Hematopoietic multipotent progenitor cell (in vitro differentiated cells): ENCODE data around the gene XCR1. TPM values are rescaled to one million over a fixed set of nuclear protein-coding genes. Genes with fewer than 3 reads are reported as not detected.
"Not testable (repeated sequence)": the region's sequence is repeated elsewhere in the genome, so short reads cannot be mapped to it uniquely, and the experiment has no call there.

Experiments
- DNase-seq, 3 donors: peaks; one replicate each; pipeline ENCODE4 v3.0.0-alpha.2; 2011 to 2015; ENCODE audit warnings: low read depth in 2 of 3, low spot score in 2 of 3
- total RNA-seq: library from RNA; depleted of rRNA; stranded (reverse); fragments of >200 nt; gene quantifications from one replicate; pipeline ENCODE4 v1.2.3, GENCODE V29; 2012

Gene XCR1
- total RNA-seq, 1 donor: not detected

DNA sequence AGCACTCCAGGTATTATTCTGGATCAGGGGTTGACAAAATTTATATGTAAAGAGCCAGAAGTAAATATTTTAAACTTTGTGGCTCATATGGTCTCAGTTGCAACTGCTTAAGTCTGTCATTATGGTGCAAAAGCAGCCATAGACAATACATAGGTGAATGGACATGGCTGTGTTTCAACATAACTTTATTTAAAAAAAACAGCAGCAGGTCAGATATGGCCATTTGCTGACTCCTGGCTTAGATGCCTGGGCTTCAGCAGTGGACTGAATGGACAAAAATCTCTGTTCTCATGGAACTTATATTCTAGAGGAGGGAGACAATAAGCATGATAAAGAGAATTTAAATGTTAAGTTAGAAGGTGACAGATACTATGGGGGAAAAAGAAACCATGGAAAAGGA is 20.0 kb downstream of the XCR1 start:
- no peak for DNase-seq

GRCh38 chr3:46006238-46007032 is 20.8 kb downstream of the XCR1 start:
- no peak for DNase-seq

GRCh38 chr3:46003706-46004105 is 23.6 kb downstream of the XCR1 start:
- not testable (repeated sequence) for DNase-seq

DNA sequence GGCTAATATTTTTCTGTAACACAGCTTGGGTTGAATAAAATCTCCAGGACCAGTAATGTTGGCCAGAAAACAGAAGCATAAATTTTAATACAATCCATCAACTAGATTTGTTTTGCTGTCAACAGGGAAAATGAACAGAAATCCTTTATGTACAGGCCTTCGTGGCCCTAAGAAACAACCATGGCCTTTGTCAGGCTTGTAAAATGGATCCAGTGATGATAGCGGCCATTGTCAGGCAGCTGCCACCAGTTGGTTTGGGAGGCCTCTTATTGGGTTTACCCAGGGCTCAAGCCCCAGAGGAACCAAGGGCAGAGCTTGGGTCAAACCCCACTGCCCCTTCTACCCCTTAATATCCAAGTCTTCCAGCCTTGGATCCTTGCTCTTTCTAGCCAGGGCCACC is 26.1 kb downstream of the XCR1 start:
- DNase-seq: no peak

- no peak for DNase-seq
These were observed 29.3 kb downstream of the XCR1 start for GRCh38 chr3:45997942-45998341.

- not testable (repeated sequence) for DNase-seq
These were observed 29.8 kb downstream of the XCR1 start for GRCh38 chr3:45997499-45997898.

DNA sequence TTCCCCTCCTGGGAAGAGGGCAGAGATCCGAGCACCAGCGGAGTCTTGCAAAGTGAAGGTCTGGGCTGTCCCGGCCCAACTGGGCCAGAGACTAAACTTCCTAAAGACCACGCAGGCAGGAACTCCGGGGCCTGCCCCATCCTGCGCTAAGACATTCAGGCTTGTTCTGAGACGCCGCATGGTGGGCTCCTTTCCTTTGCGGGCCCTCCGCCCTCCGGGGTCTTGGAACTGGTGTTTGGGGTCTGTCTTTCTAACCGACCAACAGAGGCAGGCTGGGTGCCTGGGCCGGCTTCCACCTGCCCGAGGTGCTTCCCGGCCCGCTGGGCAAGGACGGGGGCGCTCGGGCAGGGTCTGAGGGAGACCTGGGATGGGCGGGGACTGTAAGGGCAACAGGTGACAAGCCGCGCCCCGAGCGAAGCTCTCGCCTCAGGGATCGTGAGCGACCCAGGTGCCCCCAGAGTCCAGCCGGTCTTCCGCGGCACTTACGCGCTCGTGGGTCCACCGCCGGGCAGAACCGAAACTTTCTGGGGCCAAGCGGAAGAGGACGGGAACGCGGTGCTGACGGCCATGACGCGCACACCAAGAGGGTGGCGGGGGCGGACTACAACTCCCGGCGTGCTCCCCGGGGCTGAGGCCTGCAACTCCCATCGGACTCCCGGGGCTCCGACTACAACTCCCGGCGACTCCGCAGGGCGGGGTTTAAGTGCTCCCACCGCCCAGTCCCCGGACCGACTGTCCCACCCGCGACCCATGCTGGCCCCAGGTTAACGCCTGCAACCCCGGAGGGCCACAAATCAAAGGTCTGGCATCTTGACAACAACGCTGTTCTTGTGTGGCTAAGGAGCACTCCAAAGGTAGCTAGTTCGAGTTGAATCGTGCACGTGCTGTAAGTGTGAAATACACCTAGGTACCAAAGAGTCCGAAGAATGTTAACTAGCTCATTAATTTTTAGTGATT is 31.8 kb downstream of the XCR1 start, which contains the start of gene FYCO1:
TSS of gene FYCO1 (minus strand) at position 589 of the 957 bp plus-strand sequence. CDS start 10,914 bp downstream, outside the sequence.
- peak; percentile 65 to 88 (median 81) for DNase-seq

- DNase-seq: peak in 1 of 3 donors; percentile 30
These were observed 32.7 kb downstream of the XCR1 start for GRCh38 chr3:45994419-45995235.

- DNase-seq: peak in 1 of 3 donors; percentile 10
These were observed 33.8 kb downstream of the XCR1 start for GRCh38 chr3:45993421-45994027.

- no peak for DNase-seq
These were observed 34.5 kb downstream of the XCR1 start for GRCh38 chr3:45992821-45993221.

GRCh38 chr3:45992133-45992729 is 35.1 kb downstream of the XCR1 start:
- DNase-seq: no peak

- peak in 1 of 3 donors; percentile 7 for DNase-seq
These were observed 35.9 kb downstream of the XCR1 start for GRCh38 chr3:45991341-45991740.

- DNase-seq: no peak
These were observed 37.1 kb downstream of the XCR1 start for GRCh38 chr3:45990181-45990580.

DNA sequence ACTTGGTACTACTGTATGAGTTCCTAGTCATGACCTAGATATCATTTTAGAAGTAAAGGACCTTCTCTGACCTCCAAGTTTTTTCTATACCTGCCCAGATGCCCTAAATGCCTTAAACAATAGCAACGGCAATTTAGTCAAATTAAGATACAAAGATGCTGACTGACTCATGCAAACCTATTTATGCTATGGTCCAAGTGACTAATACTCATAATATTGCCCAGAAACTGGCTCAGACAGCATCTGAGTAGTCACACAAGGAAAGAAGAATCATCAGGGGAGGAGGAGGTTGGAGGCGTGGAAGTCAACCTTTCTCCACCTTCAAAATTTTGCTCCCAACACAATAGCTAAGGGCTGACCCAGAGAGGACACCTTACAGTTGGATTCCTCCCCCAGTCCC is 38.5 kb downstream of the XCR1 start:
- no peak for DNase-seq

- no peak for DNase-seq
These were observed 38.9 kb downstream of the XCR1 start for GRCh38 chr3:45988362-45988761.

GRCh38 chr3:45987368-45988291 is 39.7 kb downstream of the XCR1 start:
- DNase-seq: no peak

DNA sequence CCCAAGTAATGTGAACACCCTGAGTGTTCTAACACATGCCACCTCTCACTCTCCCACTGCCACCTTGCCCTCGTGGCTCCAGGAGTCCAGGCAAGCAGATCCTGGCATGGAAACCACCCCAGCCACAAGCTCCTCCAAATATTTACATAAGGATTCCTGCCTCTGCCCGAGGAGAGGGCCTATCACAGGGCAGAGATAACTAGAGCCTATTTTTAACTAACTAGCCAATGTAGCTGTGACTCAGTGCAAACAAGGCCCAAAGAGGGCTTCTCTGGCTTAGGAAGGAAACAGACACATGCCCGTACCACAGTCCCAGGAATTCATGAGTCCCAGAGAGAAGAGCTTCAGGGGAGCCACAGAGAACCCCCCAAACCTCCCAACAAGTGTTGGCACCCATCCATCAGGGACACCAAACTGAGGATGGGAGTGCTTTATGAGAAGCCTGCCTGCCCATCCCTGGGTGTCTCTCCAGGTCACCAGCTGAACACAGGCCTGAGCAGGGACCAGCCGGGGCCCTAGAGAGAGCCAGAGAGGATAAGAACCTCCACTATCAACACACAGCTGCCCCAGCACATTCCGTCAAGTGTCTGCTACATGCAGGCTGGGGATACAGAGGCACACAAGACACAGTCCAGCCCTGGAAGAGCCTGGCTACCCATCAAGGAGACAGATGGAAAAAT is 40.8 kb downstream of the XCR1 start:
- DNase-seq: no peak
